ENCODE data around the gene DGKB.

GRCh38 chr7:14292737-14293136 is 609.8 kb downstream of the DGKB start:
- no peak for TF ChIP-seq CTCF (IDR thresholded peaks at IDR 0.05)
- TF ChIP-seq GABPB1 (CRISPR knock-in tag; IDR thresholded peaks at IDR 0.05): no peak
- TF ChIP-seq MXD4 (CRISPR knock-in tag; IDR thresholded peaks at IDR 0.05; ENCODE audit: borderline replicate concordance): no peak
- no peak for TF ChIP-seq TCF7 (CRISPR knock-in tag; IDR thresholded peaks at IDR 0.05; ENCODE audit: low read depth)
- TF ChIP-seq ATF3 (CRISPR knock-in tag; conservative IDR thresholded peaks at IDR 0.05): no peak
- no peak for TF ChIP-seq ZBTB21 (CRISPR knock-in tag; IDR thresholded peaks at IDR 0.05; ENCODE audit: borderline replicate concordance)
- no peak for TF ChIP-seq CREB1 (CRISPR knock-in tag; IDR thresholded peaks at IDR 0.05)
- no peak for TF ChIP-seq ZNF532 (CRISPR knock-in tag; IDR thresholded peaks at IDR 0.05; ENCODE audit: borderline replicate concordance)
